Stimulated activated CD8-positive, alpha-beta memory T cell treated with anti-CD3 and anti-CD28 coated beads, Interleukin-4, amount 100 ng/mL, for 1 hour (primary cell): ENCODE measurements around the gene IDUA.
A peak's percentile ranks its signal among the peaks of the same experiment; 100 is the strongest.
"Not testable (repeated sequence)": the region's sequence is repeated elsewhere in the genome, so short reads cannot be mapped to it uniquely, and the experiment has no call there.

Experiments
- DNase-seq, 2 donors: peaks; one replicate each; pipeline ENCODE4 v3.0.0-alpha.2; 2020; ENCODE audit warnings: low read depth in 2 of 2, low spot score in 1 of 2

The IDUA gene

DNA sequence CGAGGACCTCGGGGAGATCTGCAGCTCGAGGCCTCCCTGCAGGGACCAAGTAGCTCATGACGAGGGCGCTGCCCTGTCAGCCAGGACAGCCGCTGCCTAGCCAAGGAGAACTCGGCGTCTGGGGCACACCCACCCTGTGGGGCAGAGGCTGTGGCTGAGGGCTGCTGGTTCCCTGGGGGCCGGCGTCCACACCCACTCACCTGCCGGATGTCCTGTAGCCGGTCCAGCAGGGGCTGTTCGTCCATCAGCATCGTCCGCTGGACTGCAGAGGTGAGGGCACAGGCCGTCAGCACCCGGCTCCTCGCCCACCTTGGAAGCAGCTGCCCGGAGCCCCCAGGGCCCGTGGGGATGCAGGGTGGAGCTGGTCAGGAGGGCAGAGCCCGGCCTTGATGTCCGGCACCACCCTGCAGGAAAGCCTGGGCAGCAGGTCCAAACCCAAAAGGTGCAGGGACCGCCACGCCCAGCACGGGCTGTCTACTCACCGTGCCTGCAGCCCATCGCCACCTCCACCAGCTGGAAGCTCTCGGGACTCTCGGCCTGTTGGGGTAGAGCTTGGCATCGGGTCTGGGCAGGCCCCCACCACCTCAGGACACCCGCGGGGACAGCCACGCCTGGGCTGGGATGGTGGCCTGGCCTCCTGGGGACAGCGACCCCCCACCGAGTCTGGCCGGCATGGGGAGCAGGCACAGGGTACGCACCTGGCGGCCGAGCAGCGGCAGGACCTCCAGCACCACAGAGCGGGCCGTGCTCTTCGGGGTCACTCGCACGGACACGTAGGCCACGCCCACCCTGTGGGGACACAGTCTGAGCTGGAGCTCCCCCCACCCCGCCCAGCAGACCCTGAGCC is 20.4 kb upstream of the IDUA start:
- no peak for DNase-seq

- DNase-seq: no peak
Measured at GRCh38 chr4:967113-968104, 19.4 kb upstream of the IDUA start.

DNA sequence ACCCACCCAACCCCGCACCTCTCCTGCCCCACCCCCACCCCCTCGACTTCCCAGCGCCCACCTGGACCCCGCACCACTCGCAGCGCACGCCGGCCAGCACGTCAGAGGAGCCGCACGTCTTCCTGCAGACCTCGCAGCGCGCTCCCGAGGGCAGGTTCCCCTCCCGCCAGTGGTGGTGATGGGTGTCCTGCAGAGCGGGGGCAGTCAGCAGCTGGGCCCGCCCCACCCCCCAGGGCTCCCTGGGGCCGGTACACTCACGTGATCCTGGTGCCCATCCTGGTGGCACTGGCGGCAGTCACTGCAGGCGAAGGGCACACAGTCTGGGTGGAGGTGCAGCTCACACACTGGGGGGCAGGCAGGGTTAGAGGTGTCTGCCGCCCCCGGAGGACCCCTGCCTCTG is 18.6 kb upstream of the IDUA start:
- DNase-seq: no peak

DNA sequence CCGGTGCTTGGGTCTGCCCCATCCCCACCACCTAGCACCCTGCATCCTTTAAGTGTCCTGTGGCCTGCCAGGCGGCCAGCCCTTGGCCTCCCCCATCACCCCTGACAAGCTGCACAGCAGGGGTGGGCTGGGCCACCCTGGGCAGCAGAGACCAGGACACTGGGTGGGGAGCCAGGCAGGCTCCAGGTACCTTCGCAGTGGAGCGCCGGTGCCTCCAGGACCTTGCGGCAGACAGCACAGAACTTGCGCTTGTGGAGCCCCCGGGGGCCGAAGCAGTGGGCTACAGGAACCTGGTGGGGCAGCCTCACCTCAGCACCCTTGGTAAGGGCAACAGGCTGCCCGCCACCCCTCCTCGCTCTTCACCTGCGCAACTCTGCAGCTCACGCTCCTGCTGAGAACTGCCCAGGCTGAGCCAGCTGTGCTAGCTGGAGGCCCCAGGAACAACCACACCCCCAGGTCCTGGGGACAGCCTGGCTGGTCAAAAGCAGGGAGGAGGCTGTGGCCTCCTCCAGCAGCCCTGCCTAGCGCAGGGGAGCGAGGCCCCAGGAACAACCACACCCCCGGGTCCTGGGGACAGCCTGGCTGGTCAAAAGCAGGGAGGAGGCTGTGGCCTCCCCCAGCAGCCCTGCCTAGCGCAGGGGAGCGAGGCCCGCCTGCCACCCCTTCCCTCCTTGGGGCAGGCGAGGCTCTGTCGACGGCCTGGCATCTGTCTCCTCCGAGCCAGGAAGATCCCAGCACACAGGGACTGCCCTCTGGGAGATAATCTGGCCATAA is 18.0 kb upstream of the IDUA start:
- DNase-seq: no peak

DNA sequence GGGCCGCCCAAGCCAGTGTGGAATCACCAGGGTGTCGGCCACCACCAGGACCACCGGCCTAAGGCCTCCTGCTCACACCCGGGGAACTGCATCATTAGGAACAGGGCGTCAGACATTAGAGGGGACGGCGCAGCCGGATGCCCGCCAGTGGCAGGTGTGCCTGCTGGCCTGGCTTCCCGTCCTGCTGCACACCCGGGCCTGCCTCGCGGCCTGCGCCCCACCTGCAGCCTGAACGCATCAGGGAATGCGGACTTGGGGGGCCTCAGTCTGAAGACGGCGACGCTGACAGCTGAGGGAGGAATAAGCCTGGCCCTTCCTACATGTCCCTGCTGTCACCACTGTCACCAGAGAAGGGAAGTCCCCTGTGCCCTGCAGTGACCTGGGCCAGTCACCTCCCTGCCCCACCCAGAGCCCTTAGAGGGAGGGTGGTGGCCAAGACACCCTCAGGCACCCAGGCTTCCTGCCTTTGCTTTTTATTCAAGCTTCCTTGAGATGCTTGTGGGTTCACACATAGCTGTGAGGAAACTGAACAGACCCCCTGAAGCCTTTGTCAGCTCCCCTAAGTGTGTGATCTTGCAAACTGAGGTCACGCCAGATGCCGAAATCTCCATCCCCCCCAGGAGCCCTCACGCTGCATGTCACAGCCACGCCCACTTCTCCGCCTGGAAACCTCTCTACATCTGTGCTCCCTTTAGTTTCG is 16.6 kb upstream of the IDUA start:
- no peak for DNase-seq

- DNase-seq: no peak
Measured at GRCh38 chr4:970854-971520, 15.9 kb upstream of the IDUA start.

DNA sequence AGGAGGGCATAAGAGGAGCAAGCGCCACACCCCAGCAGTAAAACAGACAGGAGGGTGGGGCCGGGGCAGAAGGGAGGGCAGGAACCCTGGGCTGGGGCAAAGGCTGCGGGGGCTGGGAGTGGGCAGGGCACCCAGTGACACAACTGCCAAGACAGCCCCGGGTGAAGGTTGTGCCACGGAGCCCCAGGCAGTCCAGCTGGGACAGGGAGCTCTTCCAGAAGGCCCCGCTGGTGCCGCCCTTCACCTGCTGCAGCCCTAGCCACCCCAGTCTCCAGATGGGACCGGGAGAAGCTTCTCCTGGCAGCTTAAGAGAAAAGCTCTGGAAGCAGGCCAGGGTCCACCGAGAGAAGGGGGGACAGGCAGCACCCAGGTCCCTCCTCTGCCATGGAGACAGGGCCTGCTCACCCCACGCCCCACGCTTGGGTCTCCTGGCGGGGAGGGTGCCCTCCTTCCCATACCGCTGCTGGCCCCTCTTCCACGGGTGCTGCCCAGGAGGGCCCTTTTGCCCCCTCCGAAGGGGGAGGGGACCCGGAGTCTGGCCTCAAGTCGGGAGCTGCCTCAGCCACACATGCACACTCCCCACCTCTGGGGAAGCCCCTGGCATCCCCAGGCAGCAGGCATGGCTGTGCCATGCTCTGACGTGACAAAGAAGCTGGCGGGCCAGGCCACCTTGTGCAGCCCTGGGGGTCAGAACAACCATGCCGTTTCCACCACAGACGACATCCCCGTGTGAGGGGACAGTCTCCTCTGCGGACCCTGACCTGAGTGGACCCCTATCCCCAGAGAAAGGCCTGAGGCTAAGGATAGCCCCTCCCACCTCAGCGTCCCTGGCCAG is 15.0 kb upstream of the IDUA start:
- no peak for DNase-seq

DNA sequence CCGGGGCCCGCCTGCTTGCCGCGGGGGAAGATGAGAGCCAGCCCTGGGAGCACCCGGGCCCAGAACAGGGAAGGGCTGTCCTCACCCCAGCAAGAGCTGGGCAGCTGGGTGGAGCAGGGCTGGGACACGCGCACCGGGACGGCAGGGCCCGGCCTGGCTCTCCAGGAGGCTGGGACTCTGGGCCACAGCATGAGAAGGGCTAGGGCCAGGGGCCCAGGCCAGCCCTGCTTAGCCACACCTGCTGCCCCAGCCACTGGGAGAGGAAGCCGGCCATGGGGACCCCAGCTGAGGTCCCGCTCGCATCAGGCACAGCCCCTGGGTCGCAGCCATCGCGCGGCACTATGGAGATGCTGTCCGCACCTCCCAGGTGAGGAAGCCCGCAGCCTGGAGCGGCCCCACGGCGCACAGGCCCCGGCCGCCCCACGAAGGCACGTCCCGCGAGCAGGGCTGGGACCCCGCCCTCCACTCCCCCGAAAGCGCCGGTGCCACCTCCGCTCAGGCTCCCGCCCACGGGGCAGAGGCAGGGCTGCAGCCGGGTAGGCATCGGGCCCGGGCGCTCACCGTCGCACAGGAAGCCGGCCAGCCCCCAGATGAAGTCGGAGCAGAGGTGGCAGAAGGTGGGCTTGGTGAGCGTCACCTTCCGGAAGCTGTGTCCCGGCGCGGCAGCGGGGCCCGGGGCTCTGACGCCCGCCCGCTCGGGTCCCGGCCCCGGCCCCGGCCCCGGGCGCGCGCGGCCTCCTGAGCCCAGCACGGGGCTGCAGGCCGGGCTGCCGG is 14.0 kb upstream of the IDUA start:
- DNase-seq: peak in 1 of 2 donors; percentile 31

DNA sequence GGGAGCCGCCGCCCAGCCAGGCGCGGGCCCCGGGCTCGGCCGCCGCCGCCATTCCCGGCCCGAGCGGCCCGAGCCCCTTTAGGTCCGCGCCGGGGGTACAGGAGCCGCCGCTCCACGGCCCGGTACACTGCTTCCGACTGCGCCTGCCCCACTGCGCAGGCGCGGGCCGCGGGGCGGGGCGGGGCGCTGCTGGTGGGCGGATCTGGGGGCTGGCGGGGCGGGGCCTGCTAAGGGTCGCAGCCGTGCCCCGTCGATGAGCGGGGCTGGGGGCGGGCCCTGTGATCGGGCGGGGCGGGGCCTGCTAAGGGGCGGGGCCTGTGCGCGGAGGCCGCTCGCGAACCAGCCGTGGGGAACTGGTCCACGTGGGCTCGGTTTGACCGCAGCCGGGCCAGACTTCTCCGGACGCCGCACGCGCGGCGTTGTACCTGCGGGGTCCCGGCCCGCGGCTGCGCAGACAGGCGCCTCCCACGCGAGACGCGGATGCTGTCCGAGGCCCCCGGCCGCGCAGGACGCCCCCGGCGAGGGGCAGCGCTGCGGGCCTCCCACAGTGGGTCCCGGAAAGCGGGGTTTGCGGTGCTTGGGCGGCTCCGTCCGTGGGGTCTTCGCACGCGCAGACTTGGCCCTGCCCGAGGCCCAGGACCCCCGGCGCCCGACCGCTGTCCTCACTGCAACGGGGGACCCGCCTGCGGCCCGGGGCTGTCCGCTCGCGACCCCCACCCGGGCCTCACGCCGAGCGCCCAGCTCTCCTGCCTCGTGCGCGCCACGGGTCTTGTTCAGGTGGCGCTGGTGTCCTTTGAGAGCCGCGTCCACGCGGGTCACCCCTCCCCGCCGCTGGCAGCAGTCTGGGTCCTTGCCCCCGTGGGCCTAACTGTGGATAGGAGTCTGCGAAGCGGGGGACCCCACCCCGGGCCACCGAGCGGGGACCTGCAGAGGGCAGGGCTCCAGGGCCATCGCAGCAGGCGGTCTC is 13.1 kb upstream of the IDUA start, which contains the start of gene DGKQ:
Gene DGKQ, minus strand, starts transcription at position 139 of the 967 bp plus-strand sequence. Its CDS starts 87 bp downstream, at position 52.
- peak; percentile 76 to 86 for DNase-seq

DNA sequence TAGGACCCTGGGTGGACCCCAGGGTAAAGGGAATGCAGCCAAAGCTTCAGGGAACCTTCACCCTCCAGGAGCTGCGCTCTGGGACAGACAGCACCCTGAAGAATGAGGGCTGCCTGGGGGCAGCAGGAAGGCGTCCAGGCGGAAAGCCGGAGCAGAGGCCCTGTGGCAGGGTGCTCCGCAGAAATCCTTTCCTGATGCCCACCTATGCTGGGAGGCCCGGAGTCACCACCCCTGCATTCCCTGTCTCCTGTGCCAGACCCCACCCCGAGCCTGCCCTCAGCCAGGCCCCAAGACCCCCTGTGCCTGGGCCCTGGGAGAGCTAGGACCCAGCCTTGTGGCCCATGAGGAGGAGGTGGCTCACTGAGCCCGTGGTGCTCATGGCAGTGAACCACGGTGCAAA is 12.2 kb upstream of the IDUA start:
- DNase-seq: no peak

- not testable (repeated sequence) for DNase-seq
Measured at GRCh38 chr4:976016-976415, 10.8 kb upstream of the IDUA start.

DNA sequence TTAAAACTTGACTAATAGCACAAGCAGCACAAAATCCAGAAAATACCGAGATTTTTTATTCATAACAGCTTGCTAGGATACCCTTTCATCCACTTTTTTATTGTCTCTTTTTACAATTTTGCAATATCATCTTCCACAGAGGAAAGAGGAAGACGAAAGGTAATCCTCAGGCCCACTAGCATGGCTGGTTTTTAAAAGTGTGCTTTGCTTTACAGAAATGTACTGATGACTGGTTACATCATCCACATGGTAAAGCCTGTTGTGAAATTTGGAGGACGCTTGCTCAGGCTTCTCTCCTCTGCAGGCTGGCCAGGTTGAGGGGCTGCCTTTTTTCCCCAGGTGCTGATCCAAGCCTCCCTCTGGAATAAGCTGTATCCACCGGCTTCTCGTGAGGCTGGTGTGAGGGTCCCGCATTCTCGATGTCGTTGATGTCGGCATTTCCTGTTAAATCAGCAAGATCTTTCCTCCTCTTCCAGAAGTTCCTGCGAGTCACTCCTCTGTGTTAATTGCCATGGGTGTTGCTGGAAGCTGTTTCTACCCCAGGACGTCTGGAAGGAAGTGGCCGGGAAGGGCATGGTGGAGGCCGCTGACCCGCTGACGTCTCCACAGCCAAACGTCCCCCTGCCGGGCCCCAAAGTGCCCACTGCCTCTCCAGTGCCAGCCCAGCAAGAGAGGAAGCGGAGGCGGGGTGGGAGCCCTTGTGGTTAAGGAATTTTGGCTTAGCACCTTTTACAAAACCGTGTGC is 7.7 kb upstream of the IDUA start:
- DNase-seq: no peak

DNA sequence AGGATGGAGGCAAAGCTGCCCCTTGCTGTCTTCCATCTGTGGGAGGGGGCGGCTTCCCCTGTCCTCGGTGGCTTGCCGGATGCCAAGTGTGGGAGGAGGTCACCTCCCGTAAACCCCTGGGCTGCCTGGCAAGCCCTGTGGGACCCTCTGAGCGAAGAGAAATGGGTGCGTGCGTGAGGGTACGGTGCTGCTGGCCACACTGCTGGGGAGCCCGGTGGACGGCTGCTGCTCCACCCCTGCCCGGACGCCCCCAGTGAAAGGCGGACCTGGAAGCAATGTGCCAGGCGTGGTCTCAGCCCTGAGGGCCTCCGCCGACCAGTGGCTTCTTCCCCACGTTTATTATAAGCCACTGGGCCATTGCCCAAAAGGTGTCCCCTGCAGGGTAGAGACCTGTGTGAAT is 4.6 kb upstream of the IDUA start:
- no peak for DNase-seq

DNA sequence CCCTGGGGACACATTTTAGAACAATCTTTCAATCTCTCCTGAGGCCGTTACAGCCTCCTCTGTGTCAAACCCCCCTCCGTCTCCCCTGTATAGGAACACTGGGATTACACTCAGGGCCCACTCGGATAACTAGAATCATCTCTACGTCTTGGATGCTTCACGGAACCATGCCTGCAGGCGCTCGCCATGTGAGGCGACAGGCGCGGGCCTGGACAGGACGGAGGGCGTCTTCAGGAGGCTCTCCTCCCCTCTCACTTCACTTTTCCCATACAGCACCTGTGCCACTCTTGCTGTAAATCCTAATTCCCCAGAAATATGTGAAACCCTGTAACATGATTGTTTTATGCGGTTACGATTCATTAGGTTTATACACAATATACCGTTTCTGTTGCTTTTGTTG is 4.0 kb upstream of the IDUA start:
- DNase-seq: no peak

DNA sequence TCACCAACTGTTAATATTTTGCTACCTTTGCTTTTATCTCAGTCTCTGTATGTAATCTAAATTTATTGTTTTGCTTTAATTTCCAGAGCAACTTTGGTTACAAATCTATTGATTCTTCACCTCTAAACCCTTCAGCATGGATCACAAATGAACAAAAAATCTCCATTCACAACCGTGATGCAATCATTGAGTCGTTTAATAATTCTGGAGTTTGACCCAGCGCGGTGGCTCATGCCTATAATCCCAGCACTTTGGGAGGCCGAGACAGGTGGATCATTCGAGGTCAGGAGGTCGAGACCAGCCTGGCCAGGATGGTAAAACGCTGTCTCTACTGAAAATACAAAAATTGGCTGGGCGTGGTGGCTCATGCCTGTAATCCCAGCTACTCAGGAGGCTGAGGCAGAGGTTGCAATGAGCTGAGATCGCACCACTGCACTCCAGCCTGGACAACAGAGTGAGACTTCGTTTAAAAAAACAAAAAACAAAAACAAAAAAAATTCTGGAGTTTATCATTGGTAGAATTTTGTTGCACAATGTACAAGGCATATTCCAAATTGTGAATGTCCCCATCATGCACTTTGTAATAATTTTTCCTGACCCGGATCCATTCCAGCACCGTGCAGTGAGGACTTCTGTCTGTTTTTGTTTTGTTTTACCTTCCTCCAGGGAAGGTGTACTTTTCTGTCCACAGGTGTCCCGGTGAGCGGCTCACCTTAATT is 2.3 kb upstream of the IDUA start:
- no peak for DNase-seq
